ENCODE results near the gene ENO1.
"Not testable (repeated sequence)": the region's sequence is repeated elsewhere in the genome, so short reads cannot be mapped to it uniquely, and the experiment has no call there.

DNA sequence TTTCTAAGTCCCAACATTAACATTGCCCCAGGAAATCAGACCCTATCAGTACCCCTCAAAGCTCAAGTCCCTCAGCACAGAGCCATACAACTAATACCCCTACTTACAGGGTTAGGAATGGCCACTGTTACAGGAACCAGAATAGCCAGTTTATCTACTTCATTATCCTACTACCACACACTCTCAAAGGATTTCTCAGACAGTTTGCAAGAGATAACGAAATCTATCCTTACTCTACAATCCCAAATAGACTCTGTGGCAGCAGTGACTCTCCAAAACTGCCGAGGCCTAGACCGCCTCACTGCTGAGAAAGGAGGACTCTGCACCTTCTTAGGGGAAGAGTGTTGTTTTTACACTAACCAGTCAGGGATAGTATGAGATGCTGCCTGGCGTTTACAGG is 19.0 kb upstream of the ENO1 start:
- TF ChIP-seq POLR2A, CTCF (IDR thresholded peaks at IDR 0.05): not testable (repeated sequence)
